ENCODE data around the gene CD22. TPM values are rescaled to one million over a fixed set of nuclear protein-coding genes. Genes with fewer than 3 reads are reported as not detected.

CD22 gene
- total RNA-seq, 4 donors from 2014 or later, result 1.3 to 5.8 (median 2.7) TPM

- no peak for TF ChIP-seq CTCF (IDR thresholded peaks at IDR 0.05)
- ATAC-seq (ENCODE audit: low FRiP score), result no peak
- no peak for DNase-seq (ENCODE audit: low spot score)
These were observed 36.3 kb upstream of the CD22 start for GRCh38 chr19:35292421-35293362.

- no peak for DNase-seq (ENCODE audit: low spot score)
- no peak for ATAC-seq (ENCODE audit: low FRiP score)
- TF ChIP-seq CTCF (IDR thresholded peaks at IDR 0.05), result no peak
These were observed 35.6 kb upstream of the CD22 start for GRCh38 chr19:35293363-35293739.

GRCh38 chr19:35293808-35294207 is 35.2 kb upstream of the CD22 start:
- TF ChIP-seq CTCF (IDR thresholded peaks at IDR 0.05), result no peak
- no peak for ATAC-seq (ENCODE audit: low FRiP score)
- no peak for DNase-seq (ENCODE audit: low spot score)

DNA sequence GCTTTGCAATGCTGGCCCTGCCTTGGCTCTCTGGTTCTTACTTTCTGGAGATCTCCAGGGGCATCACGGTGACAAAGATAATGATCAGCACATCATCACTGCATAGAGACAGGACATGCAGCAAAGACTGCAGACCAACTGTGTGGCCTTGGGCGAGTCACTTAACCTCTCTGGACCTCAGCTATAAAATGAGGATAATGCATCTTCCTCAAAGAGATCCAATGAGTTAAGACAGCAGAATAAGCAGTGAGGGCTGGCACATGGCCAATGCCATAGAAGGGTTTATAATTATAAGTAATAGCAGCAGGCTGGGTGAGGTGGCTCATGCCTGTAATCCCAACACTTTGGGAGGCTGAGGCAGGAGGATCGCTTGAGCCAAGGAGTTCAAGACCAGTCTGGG is 34.7 kb upstream of the CD22 start:
- ATAC-seq (ENCODE audit: low FRiP score) (no peak), DNase-seq (ENCODE audit: low spot score) (no peak)
- no peak for TF ChIP-seq CTCF (IDR thresholded peaks at IDR 0.05)

DNA sequence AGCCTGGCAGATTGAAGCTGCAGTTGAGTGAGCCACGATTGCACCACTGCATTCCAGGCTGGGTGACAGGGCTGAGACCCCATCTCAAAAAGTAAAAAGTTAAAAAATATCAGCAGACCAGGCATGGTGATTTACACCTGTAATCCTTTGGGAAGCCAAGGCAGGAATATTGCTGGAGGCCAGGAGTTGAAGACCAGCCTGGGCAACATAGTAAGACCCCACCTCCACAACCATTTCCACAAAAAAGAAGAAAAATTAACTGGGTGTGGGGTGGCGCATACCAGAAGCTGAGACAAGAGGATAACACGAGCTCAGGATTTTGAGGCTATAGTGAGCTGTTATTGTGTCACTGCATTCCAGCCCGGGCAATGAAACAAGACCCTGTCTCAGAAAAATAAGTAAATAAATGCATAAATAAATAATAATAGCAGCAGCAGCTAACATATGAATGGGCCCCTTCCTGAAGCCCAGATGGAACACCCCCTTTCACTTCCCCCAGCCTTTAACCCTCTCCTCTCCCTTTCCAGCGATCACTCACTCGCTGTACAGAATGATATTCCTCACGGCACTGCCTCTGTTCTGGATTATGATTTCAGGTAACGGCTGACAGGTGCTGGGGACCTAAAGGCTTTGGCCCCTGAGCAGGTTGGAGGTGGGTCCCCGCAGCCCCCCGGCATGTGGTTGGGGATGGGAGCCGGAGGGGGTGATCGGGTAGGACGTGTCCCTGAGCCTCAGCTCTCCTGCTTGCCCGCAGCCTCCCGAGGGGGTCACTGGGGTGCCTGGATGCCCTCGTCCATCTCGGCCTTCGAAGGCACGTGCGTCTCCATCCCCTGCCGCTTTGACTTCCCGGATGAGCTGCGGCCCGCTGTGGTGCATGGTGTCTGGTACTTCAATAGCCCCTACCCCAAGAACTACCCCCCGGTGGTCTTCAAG is 33.9 kb upstream of the CD22 start:
- no peak for DNase-seq (ENCODE audit: low spot score)
- no peak for TF ChIP-seq CTCF (IDR thresholded peaks at IDR 0.05)

GRCh38 chr19:35295792-35296462 is 33.1 kb upstream of the CD22 start:
- DNase-seq (ENCODE audit: low spot score) (no peak), ATAC-seq (ENCODE audit: low FRiP score) (no peak)
- TF ChIP-seq CTCF (IDR thresholded peaks at IDR 0.05), result no peak

More for the DNA sequence above, 33.9 kb upstream of the CD22 start:
- ATAC-seq (ENCODE audit: low FRiP score), result no peak
